Activated effector memory CD4-positive, alpha-beta T cell treated with Interleukin-2 at 50 U/mL for 16 hours (primary cell): ENCODE data around the gene NCAPG2.

Experiments
- DNase-seq: peaks from one replicate; pipeline ENCODE4 v3.0.0-alpha.2; 2020

Gene NCAPG2

GRCh38 chr7:158620418-158620817 lies 84.2 kb downstream of the NCAPG2 start:
- DNase-seq = no peak

GRCh38 chr7:158618745-158619140 lies 85.9 kb downstream of the NCAPG2 start:
- DNase-seq = no peak

DNA sequence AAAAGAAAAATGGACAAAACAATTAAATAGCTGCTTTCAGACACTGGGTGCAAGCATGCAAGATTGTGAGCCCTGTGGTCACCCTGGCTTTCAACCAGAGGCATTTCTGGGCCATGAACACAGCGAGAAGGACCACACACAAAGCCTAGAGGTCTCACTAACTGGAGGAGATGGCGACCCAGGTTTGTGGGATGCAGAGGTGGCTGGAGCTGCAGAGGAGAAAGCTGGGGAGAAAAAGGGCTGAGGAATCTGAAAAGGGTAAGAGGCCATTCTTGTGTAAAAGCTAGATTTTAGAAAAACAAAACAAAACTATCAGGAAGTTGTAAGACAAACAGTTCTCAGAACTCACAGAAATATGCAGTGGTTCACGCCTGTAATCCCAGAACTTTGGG lies 86.9 kb downstream of the NCAPG2 start:
- DNase-seq = no peak

- no peak for DNase-seq
These were observed 88.6 kb downstream of the NCAPG2 start for GRCh38 chr7:158616050-158616449.

DNA sequence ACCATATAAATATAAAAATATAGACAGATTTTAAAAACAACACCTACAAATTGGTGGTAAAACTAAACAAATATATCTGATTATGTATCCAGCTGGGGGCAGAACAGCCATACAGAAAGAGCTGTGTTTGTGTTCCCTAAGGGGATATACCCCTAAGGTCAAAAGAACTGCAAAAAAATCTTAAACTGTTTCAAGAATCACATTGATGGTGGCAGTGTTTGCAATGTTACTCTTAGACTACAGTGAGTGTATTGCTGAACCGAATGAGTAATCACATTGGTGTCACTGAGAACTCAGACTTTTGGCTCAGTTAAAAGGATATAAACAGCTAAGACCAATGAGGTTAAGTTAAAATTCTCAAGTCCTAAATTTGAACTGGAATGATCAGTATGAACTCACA lies 89.9 kb downstream of the NCAPG2 start:
- DNase-seq = no peak

DNA sequence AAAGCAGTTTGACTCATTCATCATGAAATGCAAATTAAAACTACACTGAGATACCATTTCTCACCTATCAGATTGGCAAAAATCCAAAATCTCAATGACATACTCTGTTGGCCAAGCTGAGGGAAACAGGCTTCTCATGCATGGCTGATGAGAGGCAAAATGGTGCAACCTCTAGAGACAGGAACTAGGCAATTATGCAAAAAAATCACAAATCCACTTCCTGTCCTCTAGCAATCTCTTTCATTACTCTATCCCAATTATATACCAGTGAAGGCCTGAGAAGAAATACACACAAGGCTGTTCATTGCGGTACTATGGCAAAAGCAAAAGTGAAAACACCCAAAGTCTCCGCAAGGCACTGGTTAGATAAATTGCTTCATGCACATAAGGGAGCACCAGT lies 91.1 kb downstream of the NCAPG2 start:
- DNase-seq = no peak

DNA sequence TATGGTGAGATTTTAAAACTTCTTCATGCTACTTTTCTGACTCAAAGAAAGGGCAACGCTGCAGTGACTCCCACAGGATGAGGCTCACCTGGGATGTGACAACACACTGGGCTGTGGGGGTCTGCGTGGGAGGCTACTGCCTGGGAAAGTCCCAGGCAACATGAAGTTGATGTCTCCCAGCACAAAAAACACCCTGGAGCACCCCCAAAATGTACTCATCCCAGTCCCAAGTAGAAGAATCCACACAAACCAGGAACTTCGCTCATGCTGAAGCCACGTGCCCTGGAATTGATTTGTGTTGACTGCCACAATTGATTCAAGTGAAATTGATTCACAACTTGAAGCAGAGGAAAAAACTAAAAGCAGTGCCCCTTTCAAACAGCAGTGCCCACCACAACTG lies 92.1 kb downstream of the NCAPG2 start:
- no peak for DNase-seq

GRCh38 chr7:158611541-158611940 lies 93.1 kb downstream of the NCAPG2 start:
- DNase-seq = no peak

DNA sequence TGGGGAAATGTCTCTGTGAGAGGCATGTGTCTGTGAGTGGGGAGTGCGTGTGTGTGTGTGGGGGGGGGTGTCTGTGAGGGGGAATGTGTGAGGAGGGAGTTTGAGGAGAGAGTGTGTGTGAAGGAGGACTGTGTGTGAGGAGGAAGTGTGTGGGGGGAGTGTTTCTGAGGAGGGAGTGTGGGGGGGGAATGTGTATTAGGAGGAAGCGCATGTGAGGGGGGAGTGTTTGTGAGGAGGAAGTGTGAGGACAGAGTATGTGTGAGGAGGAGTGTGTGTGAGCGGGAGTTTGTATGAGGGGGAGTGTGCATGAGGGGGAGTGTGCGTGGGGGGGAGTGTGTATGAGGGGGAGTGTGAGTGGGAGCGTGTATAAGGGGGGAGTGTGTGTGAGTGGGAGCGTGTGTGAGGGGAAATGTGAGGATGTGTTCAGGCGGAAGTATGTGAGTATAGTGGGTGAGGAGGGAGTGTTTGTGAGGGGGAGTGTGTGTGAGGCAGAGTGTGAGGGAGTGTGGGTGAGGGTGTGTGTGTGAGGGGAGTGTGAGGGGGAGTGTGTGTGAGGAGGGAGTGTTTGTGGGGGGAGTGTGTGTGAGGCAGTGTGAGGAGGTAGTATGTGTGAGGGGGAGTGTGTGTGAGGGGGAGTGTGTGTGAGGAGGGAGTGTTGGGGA lies 95.2 kb downstream of the NCAPG2 start:
- DNase-seq = no peak

- DNase-seq = no peak
These were observed 97.0 kb downstream of the NCAPG2 start for GRCh38 chr7:158607563-158607962.

- no peak for DNase-seq
These were observed 97.8 kb downstream of the NCAPG2 start for GRCh38 chr7:158606671-158607424.

DNA sequence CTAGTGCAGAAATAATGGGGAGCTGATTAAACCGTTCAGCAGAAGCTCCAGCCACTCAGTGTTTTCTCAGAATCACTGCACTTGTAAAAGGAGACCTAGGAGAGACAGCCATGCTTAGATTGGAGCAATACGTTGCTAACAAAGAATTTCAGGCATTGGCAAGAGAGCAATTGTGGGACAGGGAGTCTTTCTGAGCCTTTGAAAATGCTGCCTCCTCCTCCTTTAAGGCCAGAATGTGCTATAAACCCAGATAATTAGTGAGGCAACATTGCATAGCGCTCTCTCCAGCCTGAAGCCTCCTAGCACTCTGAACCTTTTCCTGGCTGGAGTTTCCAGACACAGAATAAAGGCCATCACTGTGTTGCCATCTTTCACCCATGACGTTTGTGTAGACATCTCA lies 98.5 kb downstream of the NCAPG2 start:
- DNase-seq = no peak

DNA sequence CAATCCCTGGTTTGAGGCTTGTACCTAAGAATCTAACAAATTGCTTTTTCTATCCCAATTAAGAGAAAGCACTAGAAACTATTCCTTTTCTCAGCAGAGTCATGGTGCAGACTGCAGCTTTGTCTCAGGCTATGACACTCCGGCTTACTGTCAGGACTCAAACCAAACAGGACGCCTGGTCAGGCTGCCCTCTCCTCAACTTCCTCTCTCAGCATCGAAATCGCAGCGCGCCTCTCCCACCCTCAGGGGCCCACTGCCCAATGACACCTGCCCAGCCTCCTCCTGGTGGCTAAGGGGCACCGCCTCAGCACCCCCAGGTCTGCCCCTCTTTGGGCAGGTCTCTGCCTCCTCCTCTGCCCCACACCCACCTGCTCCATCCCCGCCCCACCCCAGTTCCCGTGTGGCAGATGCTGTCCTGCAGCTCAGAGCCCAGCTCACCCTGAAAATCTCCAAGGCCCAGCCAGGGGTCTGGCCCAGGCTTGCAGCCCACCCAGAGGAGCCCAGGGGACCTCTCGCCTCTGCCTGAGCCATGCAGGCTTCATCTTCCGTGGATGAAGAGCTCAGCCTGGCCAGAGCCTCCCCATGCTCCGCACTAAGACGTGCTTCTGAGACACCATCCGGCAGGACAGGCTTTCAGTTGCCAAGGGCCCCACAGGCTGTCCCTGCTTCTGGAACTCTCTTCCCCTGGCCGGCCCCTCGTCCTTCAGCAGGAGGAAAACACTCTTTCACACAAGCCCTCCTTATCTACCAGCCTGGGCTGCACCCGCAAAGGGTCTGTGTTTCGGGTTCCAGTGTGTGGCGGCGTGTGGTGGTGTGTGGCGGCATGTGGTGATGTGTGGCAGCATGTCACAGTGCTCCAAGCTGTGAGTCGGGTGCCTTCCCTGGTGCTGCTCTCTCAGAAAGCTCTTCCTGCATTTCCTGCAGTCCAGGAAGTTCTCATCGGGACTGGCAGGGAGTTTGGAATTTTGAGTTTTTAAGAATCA lies 100.5 kb downstream of the NCAPG2 start:
- no peak for DNase-seq

GRCh38 chr7:158602905-158603772 lies 101.5 kb downstream of the NCAPG2 start:
- no peak for DNase-seq

GRCh38 chr7:158602041-158602440 lies 102.6 kb downstream of the NCAPG2 start:
- DNase-seq = no peak

- no peak for DNase-seq
These were observed 103.5 kb downstream of the NCAPG2 start for GRCh38 chr7:158601090-158601489.

DNA sequence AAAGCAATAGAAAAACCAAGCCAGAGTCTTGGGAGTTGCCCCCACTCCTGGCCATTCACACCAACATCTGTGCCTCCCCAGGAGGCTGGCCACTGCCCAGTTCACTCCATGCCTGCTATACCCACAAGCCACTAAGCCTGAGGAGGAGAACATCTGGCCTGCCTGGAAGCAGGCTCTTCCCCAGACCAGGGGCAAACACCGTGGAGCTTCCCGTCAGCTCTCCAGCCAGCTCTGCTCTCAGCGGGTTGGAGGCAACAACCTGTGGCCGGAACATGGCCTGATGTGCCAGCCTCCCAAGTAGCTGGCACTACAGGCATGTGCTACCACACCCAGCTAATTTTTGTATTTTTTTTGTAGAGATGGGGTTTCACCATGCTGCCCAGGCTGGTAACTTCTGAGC lies 107.9 kb downstream of the NCAPG2 start:
- DNase-seq = no peak

- DNase-seq = no peak
These were observed 108.3 kb downstream of the NCAPG2 start for GRCh38 chr7:158596309-158596708.

DNA sequence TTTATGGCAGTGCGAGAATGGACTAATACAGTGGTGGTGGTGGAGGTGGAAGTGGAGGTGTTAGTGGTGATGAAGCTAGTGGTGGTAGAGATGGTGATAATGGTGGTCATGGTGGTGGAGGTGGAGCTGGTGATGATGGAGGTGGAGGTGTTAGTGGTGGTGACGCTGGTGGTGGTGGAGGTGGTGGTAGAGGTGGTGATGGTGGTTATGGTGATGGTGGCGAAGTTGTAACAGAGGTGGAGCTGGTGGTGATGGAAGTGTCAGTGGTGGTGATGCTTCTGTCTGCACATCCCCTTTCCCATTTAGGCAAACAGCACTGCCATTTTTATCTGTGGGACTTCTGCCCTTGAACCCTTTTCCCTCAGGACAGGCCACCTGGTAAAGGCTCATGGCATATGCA lies 109.5 kb downstream of the NCAPG2 start:
- no peak for DNase-seq

GRCh38 chr7:158592541-158592940 lies 112.1 kb downstream of the NCAPG2 start:
- no peak for DNase-seq

GRCh38 chr7:158591944-158592343 lies 112.7 kb downstream of the NCAPG2 start:
- DNase-seq = no peak

- DNase-seq = no peak
These were observed 114.4 kb downstream of the NCAPG2 start for GRCh38 chr7:158590181-158590530.

DNA sequence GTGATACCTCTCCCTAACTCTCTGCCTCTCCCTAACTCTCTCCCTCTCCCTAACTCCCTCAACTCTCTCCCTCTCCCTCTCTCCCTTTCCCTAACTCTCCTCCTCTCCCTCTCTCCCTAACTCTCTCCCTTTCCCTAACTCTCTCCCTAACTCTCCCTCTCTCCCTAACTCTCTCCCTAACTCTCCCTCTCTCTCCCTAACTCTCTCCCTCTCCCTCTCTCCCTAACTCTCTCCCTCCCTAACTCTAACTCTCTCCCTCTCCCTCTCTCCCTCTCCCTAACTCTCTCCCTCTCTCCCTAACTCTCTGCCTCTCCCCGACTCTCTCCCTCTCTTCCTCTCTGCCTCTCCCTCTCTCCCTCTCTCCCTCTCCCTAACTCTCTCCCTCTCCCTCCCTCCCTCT lies 115.0 kb downstream of the NCAPG2 start:
- DNase-seq = no peak
